Neural cell (in vitro differentiated cells): ENCODE measurements around the gene ENTPD1. TPM values are rescaled to one million over a fixed set of nuclear protein-coding genes. Genes with fewer than 3 reads are reported as not detected.

Experiments used
- H2AFZ ChIP-seq: fragments of 200-600, 300-800 bp; sonication (generic), shearing (Covaris generic); 2 replicates; pipeline ENCODE4 v1.6.0; 2014; ENCODE audit warnings: low read depth, mild to moderate bottlenecking, antibody characterized with exemption, low read length, moderate library complexity
- H3F3A ChIP-seq: fragments of 200-600 bp; shearing (Covaris generic); 2 replicates; pipeline ENCODE4 v1.6.1; 2016; ENCODE audit warnings: mild to moderate bottlenecking, moderate library complexity, mixed read lengths, antibody characterized with exemption, low read length; ENCODE audit not compliant: insufficient read depth, poor library complexity, severe bottlenecking
- H3K27ac ChIP-seq: fragments of 200-600, 300-800 bp; sonication (generic), shearing (Covaris generic); 2 replicates; pipeline ENCODE4 v1.5.1; 2014; ENCODE audit warnings: mild to moderate bottlenecking, low read length, moderate library complexity
- H3K27me3 ChIP-seq: fragments of 300-800, 200-600 bp; sonication (generic), shearing (Covaris generic); 2 replicates; pipeline ENCODE4 v1.6.0; 2014; ENCODE audit warnings: mild to moderate bottlenecking, low read depth, low read length, moderate library complexity; ENCODE audit not compliant: insufficient read depth
- H3K36me3 ChIP-seq: fragments of 300-800, 200-600 bp; sonication (generic), shearing (Covaris generic); 2 replicates; pipeline ENCODE4 v1.5.1; 2014; ENCODE audit warnings: mild to moderate bottlenecking, antibody characterized with exemption, low read length, moderate library complexity; ENCODE audit not compliant: insufficient read depth
- H3K4me2 ChIP-seq: fragments of 300-800, 200-600 bp; sonication (generic), shearing (Covaris generic); 2 replicates; pipeline ENCODE4 v1.6.0; 2014; ENCODE audit warnings: mild to moderate bottlenecking, low read length
- H3K4me3 ChIP-seq: fragments of 300-800, 200-600 bp; sonication (generic), shearing (Covaris generic); 2 replicates; pipeline ENCODE4 v1.5.1; 2014; ENCODE audit warnings: mild to moderate bottlenecking, low read length, moderate library complexity
- H3K79me2 ChIP-seq: fragments of 200-600 bp; shearing (Covaris generic); replicated peaks from 2 replicates; pipeline ENCODE4 v1.6.0; 2014; ENCODE audit warnings: mild to moderate bottlenecking, low read length, moderate library complexity; ENCODE audit not compliant: insufficient read depth
- H3K9ac ChIP-seq: fragments of 300-800, 200-600 bp; sonication (generic), shearing (Covaris generic); 2 replicates; pipeline ENCODE4 v1.6.1; 2016; ENCODE audit warnings: mild to moderate bottlenecking, low read length, mixed read lengths
- H3K9me2 ChIP-seq: fragments of 200-600 bp; shearing (Covaris generic); 2 replicates; pipeline ENCODE4 v1.6.1; 2016; ENCODE audit warnings: mild to moderate bottlenecking, low read length, mixed read lengths; ENCODE audit not compliant: insufficient read depth
- H3K9me3 ChIP-seq: fragments of 200-600, 300-800 bp; sonication (generic), shearing (Covaris generic); 2 replicates; pipeline ENCODE4 v1.6.1; 2016; ENCODE audit warnings: mild to moderate bottlenecking, mixed run types, low read length, moderate library complexity, mixed read lengths
- H4K20me1 ChIP-seq: fragments of 200-600 bp; shearing (Covaris generic); 2 replicates; pipeline ENCODE4 v1.6.1; 2016; ENCODE audit warnings: mild to moderate bottlenecking, mixed run types; ENCODE audit not compliant: insufficient read depth
- CTCF ChIP-seq: fragments of 450-650 bp; IDR thresholded peaks from 2 replicates; pipeline ENCODE4 v1.5.1; 2014; ENCODE audit warnings: antibody characterized with exemption, mild to moderate bottlenecking, moderate library complexity; ENCODE audit not compliant: poor library complexity, severe bottlenecking
- EP300 ChIP-seq: fragments of 450-650 bp; conservative IDR thresholded peaks from 2 replicates; pipeline ENCODE4 v1.6.1; 2014; ENCODE audit warnings: antibody characterized with exemption, mild to moderate bottlenecking, moderate library complexity; ENCODE audit not compliant: poor library complexity, severe bottlenecking
- EZH2 ChIP-seq: fragments of 200-600, 300-800 bp; shearing (Covaris generic), sonication (generic); IDR thresholded peaks from 2 replicates; pipeline ENCODE4 v1.6.1; 2014; ENCODE audit warnings: antibody characterized with exemption, low read length, borderline replicate concordance, mild to moderate bottlenecking; ENCODE audit not compliant: insufficient read depth, poor library complexity, severe bottlenecking
- MXI1 ChIP-seq: fragments of 450-650 bp; conservative IDR thresholded peaks from 2 replicates; pipeline ENCODE4 v1.6.1; 2014; ENCODE audit warnings: antibody characterized with exemption, mild to moderate bottlenecking; ENCODE audit not compliant: poor library complexity, severe bottlenecking
- POLR2AphosphoS5 ChIP-seq: IDR thresholded peaks from 2 replicates; pipeline ENCODE4 v1.6.1; 2012
- RAD21 ChIP-seq: fragments of 450-650 bp; conservative IDR thresholded peaks from 2 replicates; pipeline ENCODE4 v1.6.1; 2014; ENCODE audit warnings: antibody characterized with exemption, mild to moderate bottlenecking, moderate library complexity
- REST ChIP-seq: IDR thresholded peaks from 2 replicates; pipeline ENCODE4 v1.6.1; 2012; ENCODE audit warnings: borderline replicate concordance
- SMC3 ChIP-seq: fragments of 450-650 bp; conservative IDR thresholded peaks from 2 replicates; pipeline ENCODE4 v1.6.1; 2014; ENCODE audit warnings: antibody characterized with exemption, mild to moderate bottlenecking, moderate library complexity; ENCODE audit not compliant: poor library complexity
- TAF1 ChIP-seq: IDR thresholded peaks from 2 replicates; pipeline ENCODE4 v1.6.1; 2012; ENCODE audit warnings: low read depth
- polyA plus RNA-seq: library from polyadenylated mRNA; depleted of rRNA; stranded (reverse); fragments of >200 nt; gene quantifications from 2 replicates; pipeline ENCODE4 v1.2.3, GENCODE V29; 2014

Gene ENTPD1
- polyA plus RNA-seq, 1 donor from 2014 or later = 0.57 TPM

GRCh38 chr10:95813054-95813685, 57.2 kb downstream of the ENTPD1 start:
- Histone ChIP-seq H3K36me3 (no peaks in the 10 kb centered on the region), H3K4me3 (no peak overlapping the region), H3K9ac (no peak overlapping the region), H3K4me2 (no peak overlapping the region), H3K9me3 (no peaks in the 10 kb centered on the region), H2AFZ (no peak overlapping the region), H3K27ac (no peak overlapping the region), H4K20me1 (no peaks in the 10 kb centered on the region), H3K79me2 (no peaks in the 10 kb centered on the region), H3K27me3 (no peaks in the 10 kb centered on the region), H3K9me2 (no peaks in the 10 kb centered on the region), H3F3A (no peaks in the 10 kb centered on the region)
- TF ChIP-seq EP300 = no peak
- no peak for TF ChIP-seq EZH2
- TF ChIP-seq POLR2AphosphoS5 = no peak
- TF ChIP-seq MXI1 = no peak
- no peak for TF ChIP-seq TAF1
- TF ChIP-seq REST = no peak
- no peak for TF ChIP-seq SMC3
- TF ChIP-seq CTCF = no peak
- TF ChIP-seq RAD21 = no peak

GRCh38 chr10:95814011-95814727, 58.2 kb downstream of the ENTPD1 start:
- Histone ChIP-seq H3K27ac (no peak overlapping the region), H3K4me2 (no peak overlapping the region), H3K4me3 (no peak overlapping the region), H3K9ac (no peak overlapping the region), H2AFZ (no peak overlapping the region), H3F3A (no peaks in the 10 kb centered on the region), H3K9me2 (no peaks in the 10 kb centered on the region), H4K20me1 (no peaks in the 10 kb centered on the region), H3K79me2 (no peaks in the 10 kb centered on the region), H3K9me3 (no peaks in the 10 kb centered on the region), H3K27me3 (no peaks in the 10 kb centered on the region), H3K36me3 (no peaks in the 10 kb centered on the region)
- TF ChIP-seq POLR2AphosphoS5 (no peak), EP300 (no peak), REST (no peak), SMC3 (no peak), MXI1 (no peak), EZH2 (no peak), RAD21 (no peak), TAF1 (no peak), CTCF (no peak)
